VCaP (cell line): ENCODE measurements around the gene CARM1.

ENCODE experiments used
- H3K27ac ChIP-seq: fragments of 450-650 bp; 2 replicates; pipeline ENCODE4 v1.5.1; 2017
- CTCF ChIP-seq: fragments of 450-650 bp; conservative IDR thresholded peaks from 2 replicates; pipeline ENCODE4 v1.5.1; 2017; ENCODE audit warnings: mild to moderate bottlenecking, moderate library complexity

Gene CARM1

GRCh38 chr19:10952809-10953208 is 81.5 kb downstream of the CARM1 start:
- H3K27ac ChIP-seq: peak overlapping the region; percentile 80
- TF ChIP-seq CTCF: no peak

GRCh38 chr19:10959277-10959968 is 88.1 kb downstream of the CARM1 start:
- peak overlapping the region; percentile 89 for H3K27ac ChIP-seq

- no peak for TF ChIP-seq CTCF
- H3K27ac ChIP-seq: peak within 1 kb of the TSS; percentile 89
These were observed 89.1 kb downstream of the CARM1 start, which contains the start of gene SMARCA4 for GRCh38 chr19:10960314-10961072. Gene SMARCA4, plus strand, starts transcription at chr19:10961030. Its CDS starts 23,122 bp downstream, at chr19:10984152.

- H3K27ac ChIP-seq: peak overlapping the region; percentile 89
- no peak for TF ChIP-seq CTCF
These were observed 89.9 kb downstream of the CARM1 start for GRCh38 chr19:10961073-10961860.

- no peak overlapping the region for H3K27ac ChIP-seq
- no peak for TF ChIP-seq CTCF
These were observed 91.5 kb downstream of the CARM1 start for GRCh38 chr19:10962863-10963262.

GRCh38 chr19:10963865-10964264 is 92.5 kb downstream of the CARM1 start:
- H3K27ac ChIP-seq: no peak overlapping the region
- no peak for TF ChIP-seq CTCF

- no peak for TF ChIP-seq CTCF
- H3K27ac ChIP-seq: no peak overlapping the region
These were observed 93.5 kb downstream of the CARM1 start for GRCh38 chr19:10964903-10965302.
